Activated CD4-positive, alpha-beta memory T cell treated with anti-CD3 and anti-CD28 coated beads, Interleukin-2, amount 10 ng/mL, durations not matched to agents 7 days and 5 days (primary cell): Measurements from ENCODE around the gene SGSH. TPM values are rescaled to one million over a fixed set of nuclear protein-coding genes. Genes with fewer than 3 reads are reported as not detected.
"Not testable (repeated sequence)": the region's sequence is repeated elsewhere in the genome, so short reads cannot be mapped to it uniquely, and the experiment has no call there.

ENCODE experiments used
- CTCF ChIA-PET: fragments of 350-600 bp; sonication (Branson Sonifier 250); formaldehyde crosslinking; loops from one replicate; lab custom pipeline; 2021; ENCODE audit warnings: antibody characterized with exemption, inconsistent platforms; lab: Charles Lee
- POLR2A ChIA-PET: fragments of 350-600 bp; sonication (Branson Sonifier 250); formaldehyde crosslinking; loops from one replicate; lab custom pipeline; 2021; ENCODE audit warnings: antibody characterized with exemption; lab: Charles Lee
- DNase-seq: peaks from one replicate; pipeline ENCODE4 v3.0.0-alpha.2; 2020
- H3K27ac Mint-ChIP-seq: one replicate; pipeline ENCODE4 v1.8.0; 2021; ENCODE audit warnings: mild to moderate bottlenecking, mixed read lengths
- H3K27me3 Mint-ChIP-seq: one replicate; pipeline ENCODE4 v1.8.0; 2021; ENCODE audit warnings: mixed read lengths
- H3K36me3 Mint-ChIP-seq: one replicate; pipeline ENCODE4 v1.8.0; 2021; ENCODE audit warnings: low read depth, mixed read lengths
- H3K4me1 Mint-ChIP-seq: one replicate; pipeline ENCODE4 v1.8.0; 2021; ENCODE audit warnings: mixed read lengths
- H3K4me3 Mint-ChIP-seq: one replicate; pipeline ENCODE4 v1.8.0; 2021; ENCODE audit warnings: mild to moderate bottlenecking, mixed read lengths
- H3K9me3 Mint-ChIP-seq: one replicate; pipeline ENCODE4 v1.8.0; 2021; ENCODE audit warnings: mixed read lengths
- total RNA-seq, 2 experiments: library from RNA; stranded (reverse); gene quantifications; one replicate each; pipeline ENCODE4 v1.2.3, GENCODE V29; 2021

Gene SGSH
- total RNA-seq, 2 experiments from 2014 or later, result 56.5 to 61.1 TPM

DNA sequence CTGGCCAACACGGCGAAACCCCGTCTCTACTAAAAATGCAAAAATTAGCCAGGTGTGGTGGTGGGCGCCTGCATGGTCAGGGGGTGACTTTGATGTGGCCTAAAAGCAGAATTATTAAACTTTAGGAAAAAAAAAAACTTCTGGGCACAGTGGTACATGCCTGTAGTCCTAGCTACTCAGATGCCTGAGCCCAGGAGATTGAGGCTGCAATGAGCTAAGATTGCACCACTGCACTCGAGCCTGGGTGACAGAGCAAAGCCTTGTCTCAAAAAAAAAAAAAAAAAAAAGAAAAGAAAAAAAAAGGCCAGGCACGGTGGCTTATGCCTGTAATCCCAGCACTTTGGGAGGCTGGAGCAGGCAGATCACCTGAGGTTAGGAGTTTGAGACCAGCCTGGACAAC, 20.8 kb downstream of the SGSH start:
- DNase-seq, H3K27me3 Mint-ChIP-seq, H3K4me1 Mint-ChIP-seq, H3K4me3 Mint-ChIP-seq, H3K36me3 Mint-ChIP-seq, H3K9me3 Mint-ChIP-seq, H3K27ac Mint-ChIP-seq: not testable (repeated sequence)
- ChIA-PET POLR2A (interaction anchor here (1.4 kb wide), 1 partner anchor 60 kb away, joined by 5 read pairs; no protein-coding TSS in a partner anchor), CTCF (interaction anchor here (0.6 to 1.0 kb wide), 3 partner anchors 94 to 140 kb away, joined by 3 read pairs; partner anchors contain the start of gene GAA)

DNA sequence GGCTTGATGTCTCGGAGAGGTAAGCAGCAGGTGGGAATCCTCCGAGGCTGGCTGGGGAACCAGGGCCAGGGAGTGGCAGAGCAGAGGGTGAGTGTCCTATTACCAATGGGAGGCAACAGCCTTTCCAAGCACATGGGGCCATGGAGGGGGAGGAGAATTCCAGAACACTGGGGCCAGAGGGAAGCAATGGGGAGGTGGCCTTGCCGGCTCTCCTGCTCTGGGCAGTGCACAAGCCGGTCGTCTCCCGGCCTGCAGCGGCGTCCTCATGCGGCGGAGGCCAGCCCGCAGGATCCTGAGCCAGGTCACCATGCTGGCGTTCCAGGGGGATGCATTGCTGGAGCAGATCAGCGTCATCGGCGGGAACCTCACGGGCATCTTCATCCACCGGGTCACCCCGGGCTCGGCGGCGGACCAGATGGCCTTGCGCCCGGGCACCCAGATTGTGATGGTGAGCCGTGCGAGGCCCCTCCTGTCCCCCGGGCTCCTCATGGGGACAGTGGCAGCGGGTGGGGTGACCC, 21.9 kb downstream of the SGSH start:
- no peak for DNase-seq
- Mint-ChIP-seq H3K27ac (no peak overlapping the region), H3K4me1 (no peaks in the 10 kb centered on the region), H3K27me3 (peaks cover 3% of the 10 kb centered on the region), H3K9me3 (peaks cover 7% of the 10 kb centered on the region), H3K36me3 (no peaks in the 10 kb centered on the region), H3K4me3 (no peak overlapping the region)
- ChIA-PET CTCF (no interaction called here), POLR2A (no interaction called here)

DNA sequence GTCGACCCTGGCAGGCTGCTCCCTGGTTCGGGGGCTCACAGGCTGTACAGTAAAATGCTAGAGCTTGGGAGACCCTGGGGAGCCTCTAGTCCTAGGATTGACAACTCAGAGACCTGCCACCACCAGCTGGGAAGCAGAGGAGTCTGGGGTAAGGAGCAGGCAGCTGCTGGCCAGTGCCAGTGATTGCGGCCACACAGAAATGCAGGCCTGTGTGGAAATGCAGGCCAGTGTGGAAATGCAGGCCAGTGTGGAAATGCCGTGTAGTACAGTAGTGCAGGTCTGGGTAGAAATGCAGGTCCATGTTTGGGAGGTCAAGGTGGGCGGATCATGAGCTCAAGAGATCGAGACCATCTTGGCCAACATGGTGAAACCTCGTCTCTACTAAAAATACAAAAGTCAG, 23.5 kb downstream of the SGSH start:
- POLR2A ChIA-PET, result interaction anchor here (0.8 to 2.2 kb wide), 5 partner anchors 10 to 81 kb away, joined by 3 to 8 read pairs (median 6); no protein-coding TSS in a partner anchor
- Mint-ChIP-seq H3K27me3 (peaks cover 8% of the 10 kb centered on the region), H3K36me3 (no peaks in the 10 kb centered on the region), H3K27ac (no peak overlapping the region), H3K4me1 (no peaks in the 10 kb centered on the region), H3K9me3 (peaks cover 7% of the 10 kb centered on the region), H3K4me3 (no peak overlapping the region)
- CTCF ChIA-PET, result interaction anchor here (0.9 to 3.0 kb wide), 9 partner anchors 13 to 188 kb away, joined by 3 to 28 read pairs (median 3); no protein-coding TSS in a partner anchor
- DNase-seq, result no peak

DNA sequence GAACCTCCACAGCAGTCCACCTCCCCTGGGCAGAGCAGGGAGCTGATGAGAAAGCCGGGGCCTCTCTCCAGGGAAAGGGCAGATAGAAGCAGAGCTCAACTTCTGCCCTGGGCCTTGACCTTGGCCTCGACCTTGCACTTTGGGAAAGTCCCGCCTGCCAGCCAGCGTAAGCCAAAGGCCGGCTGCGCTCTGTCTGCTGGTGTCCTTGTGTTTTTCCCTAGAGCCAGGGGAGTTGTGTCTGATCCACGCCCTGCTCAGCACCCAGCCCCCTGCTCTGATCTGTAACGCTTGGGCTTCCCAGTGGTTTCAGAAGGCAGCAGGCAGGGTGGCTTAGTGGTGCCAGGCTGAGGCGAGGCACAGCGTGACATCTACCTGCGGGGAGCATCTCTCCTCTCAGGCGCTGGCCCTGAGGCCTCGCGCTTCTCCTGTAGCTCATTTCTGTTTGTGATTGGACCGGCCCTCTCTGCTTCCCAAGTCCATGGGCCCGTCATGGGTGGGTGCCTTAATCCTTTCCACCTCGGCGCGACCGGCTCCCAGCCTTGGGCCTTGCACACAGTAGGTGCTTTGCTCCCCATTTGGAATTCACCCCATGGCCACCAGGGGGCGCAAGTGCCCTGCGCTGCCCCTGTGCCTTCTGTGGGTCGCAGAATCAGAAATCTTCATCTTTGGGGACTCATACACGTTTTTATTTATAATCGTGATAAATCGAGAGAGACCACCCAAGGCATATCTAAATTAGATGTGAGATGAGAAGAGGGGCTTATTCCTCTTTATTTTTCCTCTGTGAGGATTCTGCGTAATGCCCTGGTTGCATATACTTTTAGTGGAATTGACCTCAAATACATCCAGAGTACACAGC, 24.2 kb downstream of the SGSH start:
- H3K4me1 Mint-ChIP-seq, result no peaks in the 10 kb centered on the region
- ChIA-PET CTCF (interaction anchor here (0.7 to 3.0 kb wide), 12 partner anchors 8 to 189 kb away, joined by 3 to 28 read pairs (median 3); no protein-coding TSS in a partner anchor), POLR2A (interaction anchor here (0.8 to 2.2 kb wide), 14 partner anchors 9 to 82 kb away, joined by 3 to 9 read pairs (median 4); no protein-coding TSS in a partner anchor)
- peaks cover 7% of the 10 kb centered on the region for H3K9me3 Mint-ChIP-seq
- no peaks in the 10 kb centered on the region for H3K36me3 Mint-ChIP-seq
- peaks cover 11% of the 10 kb centered on the region for H3K27me3 Mint-ChIP-seq
- peak; percentile 60 for DNase-seq
- H3K27ac Mint-ChIP-seq, result no peak overlapping the region
- no peak overlapping the region for H3K4me3 Mint-ChIP-seq

DNA sequence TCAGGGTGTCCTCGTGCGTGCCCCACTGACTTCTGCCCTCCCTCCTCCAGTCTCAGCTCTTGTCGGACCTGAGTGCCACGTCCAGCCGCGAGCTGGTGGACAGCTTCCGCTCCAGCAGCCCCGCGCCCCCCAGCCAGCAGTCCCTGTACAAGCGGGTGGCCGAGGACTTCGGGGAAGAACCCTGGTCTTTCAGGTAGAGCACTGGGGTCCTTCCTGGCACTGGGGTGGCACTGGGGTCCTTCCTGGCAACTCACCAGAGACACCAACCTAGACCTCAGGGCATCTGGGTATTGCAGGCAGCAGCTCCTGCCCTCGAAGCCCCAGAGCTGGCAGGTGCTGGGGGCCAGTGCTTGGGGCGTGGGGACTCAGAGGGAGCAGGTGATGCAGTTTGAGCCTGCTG, 25.0 kb downstream of the SGSH start:
- peaks cover 7% of the 10 kb centered on the region for H3K9me3 Mint-ChIP-seq
- peaks cover 13% of the 10 kb centered on the region for H3K27me3 Mint-ChIP-seq
- no peak overlapping the region for H3K27ac Mint-ChIP-seq
- no peak for DNase-seq
- POLR2A ChIA-PET, result interaction anchor here (0.8 to 2.2 kb wide), 10 partner anchors 12 to 83 kb away, joined by 3 to 9 read pairs (median 4); no protein-coding TSS in a partner anchor
- CTCF ChIA-PET, result interaction anchor here (0.8 to 3.0 kb wide), 6 partner anchors 7 to 59 kb away, joined by 3 to 28 read pairs (median 4); no protein-coding TSS in a partner anchor
- no peaks in the 10 kb centered on the region for H3K36me3 Mint-ChIP-seq
- no peak overlapping the region for H3K4me3 Mint-ChIP-seq
- H3K4me1 Mint-ChIP-seq, result no peaks in the 10 kb centered on the region

DNA sequence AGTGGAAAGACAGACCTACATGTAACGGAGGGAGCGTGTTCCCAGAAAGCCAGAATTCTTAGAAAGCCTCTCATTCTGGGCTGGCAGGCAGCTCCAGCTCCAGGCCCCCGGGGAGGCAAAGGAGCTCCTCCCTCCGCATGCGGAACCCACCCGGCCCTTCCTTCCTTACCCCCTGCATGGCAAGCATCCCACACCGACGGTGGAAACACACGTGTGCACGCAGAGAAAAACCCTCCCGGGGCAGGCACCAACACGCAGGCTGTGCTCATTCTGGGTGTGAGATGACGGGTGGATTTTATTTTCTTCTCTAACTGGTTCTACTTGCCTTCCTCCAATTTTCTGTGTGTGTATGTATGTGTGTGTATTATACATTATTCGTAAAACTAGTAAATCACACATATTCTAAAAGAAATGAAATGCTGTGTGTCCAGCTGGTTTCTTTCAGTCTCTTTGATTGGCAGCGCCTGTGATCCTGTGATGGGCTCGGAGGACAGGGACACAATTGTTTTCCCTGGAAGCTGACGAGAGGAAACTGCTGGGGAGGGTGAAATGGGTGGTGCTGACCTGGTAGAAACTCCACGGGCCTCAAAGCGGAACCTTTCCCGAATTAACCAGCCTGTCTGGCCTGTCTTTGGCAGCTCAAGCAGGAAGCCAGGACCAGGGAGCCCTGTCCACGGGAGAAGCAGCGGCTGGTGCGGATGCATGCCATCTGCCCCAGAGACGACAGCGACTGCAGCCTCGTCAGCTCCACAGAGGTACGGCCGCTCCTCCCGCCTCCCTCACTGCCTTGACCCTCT, 28.1 kb downstream of the SGSH start:
- CTCF ChIA-PET, result interaction anchor here (1.1 kb wide), 1 partner anchor 91 kb away, joined by 4 read pairs; the partner anchor contains the start of gene GAA
- H3K27me3 Mint-ChIP-seq, result peaks cover 16% of the 10 kb centered on the region
- POLR2A ChIA-PET, result interaction anchor here (0.9 kb wide), 1 partner anchor 75 kb away, joined by 3 read pairs; no protein-coding TSS in a partner anchor
- no peak overlapping the region for H3K27ac Mint-ChIP-seq
- no peaks in the 10 kb centered on the region for H3K36me3 Mint-ChIP-seq
- DNase-seq, result no peak
- H3K4me1 Mint-ChIP-seq, result no peaks in the 10 kb centered on the region
- H3K9me3 Mint-ChIP-seq, result peaks cover 7% of the 10 kb centered on the region
- no peak overlapping the region for H3K4me3 Mint-ChIP-seq

DNA sequence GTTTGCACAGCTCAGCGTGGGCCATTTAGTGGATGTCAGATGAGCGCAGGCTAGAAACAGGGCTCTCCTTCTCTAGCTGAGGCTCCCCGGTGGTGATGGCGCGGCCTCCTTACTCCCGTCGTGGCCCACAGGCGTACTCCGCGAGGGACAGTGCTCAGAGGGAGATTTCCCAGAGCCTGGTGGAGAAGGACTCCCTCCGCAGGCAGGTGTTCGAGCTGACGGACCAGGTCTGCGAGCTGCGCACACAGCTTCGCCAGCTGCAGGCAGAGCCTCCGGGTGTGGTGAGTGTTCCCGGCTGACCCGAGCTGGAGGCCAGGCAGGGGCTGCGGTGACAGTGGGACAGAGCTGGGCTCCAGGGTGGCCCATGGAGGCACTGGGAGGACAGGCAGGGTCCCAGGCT, 28.9 kb downstream of the SGSH start:
- Mint-ChIP-seq H3K9me3 (peaks cover 7% of the 10 kb centered on the region), H3K4me1 (no peaks in the 10 kb centered on the region), H3K27ac (no peak overlapping the region), H3K27me3 (peaks cover 20% of the 10 kb centered on the region), H3K36me3 (no peaks in the 10 kb centered on the region), H3K4me3 (no peak overlapping the region)
- POLR2A ChIA-PET, result interaction anchor here (0.5 to 0.9 kb wide), 2 partner anchors 75 to 821 kb away, joined by 3 to 4 read pairs; no protein-coding TSS in a partner anchor
- no peak for DNase-seq
- CTCF ChIA-PET, result interaction anchor here (1.1 kb wide), 1 partner anchor 90 kb away, joined by 4 read pairs; the partner anchor contains the start of gene GAA

DNA sequence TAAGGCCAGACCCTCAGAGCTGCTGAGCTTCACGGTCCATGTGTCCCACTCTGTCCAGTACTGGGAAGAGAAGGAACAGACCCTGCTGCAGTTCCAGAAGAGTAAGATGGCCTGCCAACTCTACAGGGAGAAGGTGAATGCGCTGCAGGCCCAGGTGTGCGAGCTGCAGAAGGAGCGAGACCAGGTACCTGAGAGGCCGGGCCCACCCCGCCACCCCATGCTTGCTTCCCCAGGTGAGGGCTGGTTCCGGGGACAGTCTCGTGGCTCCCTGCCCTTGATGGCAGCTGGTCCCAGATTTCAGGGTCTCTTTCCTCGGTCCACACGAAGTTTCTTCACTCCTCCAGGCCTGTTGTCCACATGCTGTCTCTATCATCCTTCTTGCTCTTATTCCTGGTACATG, 29.4 kb downstream of the SGSH start:
- no peak overlapping the region for H3K4me3 Mint-ChIP-seq
- H3K4me1 Mint-ChIP-seq, result no peaks in the 10 kb centered on the region
- H3K27ac Mint-ChIP-seq, result no peak overlapping the region
- no peak for DNase-seq
- ChIA-PET POLR2A (no interaction called here), CTCF (no interaction called here)
- peaks cover 20% of the 10 kb centered on the region for H3K27me3 Mint-ChIP-seq
- peaks cover 7% of the 10 kb centered on the region for H3K9me3 Mint-ChIP-seq
- H3K36me3 Mint-ChIP-seq, result no peaks in the 10 kb centered on the region

DNA sequence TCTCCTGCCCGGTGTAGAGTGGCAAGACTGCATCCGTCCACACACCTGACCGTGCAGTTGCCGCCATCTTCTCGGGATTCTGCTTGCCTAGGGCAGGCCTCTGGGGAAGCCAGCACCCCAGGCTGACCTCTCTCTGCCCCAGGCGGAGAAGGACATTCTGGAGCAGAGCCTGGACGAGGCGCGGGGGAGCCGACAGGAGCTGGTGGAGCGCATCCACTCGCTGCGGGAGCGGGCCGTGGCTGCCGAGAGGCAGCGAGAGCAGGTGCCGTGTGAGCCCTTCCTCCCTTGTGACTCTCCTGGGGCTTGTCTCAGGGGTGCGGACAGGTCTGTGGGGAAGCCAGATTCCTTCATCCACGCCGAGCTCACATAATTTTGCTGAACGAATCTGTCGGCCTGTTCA, 30.5 kb downstream of the SGSH start:
- H3K36me3 Mint-ChIP-seq, result no peaks in the 10 kb centered on the region

DNA sequence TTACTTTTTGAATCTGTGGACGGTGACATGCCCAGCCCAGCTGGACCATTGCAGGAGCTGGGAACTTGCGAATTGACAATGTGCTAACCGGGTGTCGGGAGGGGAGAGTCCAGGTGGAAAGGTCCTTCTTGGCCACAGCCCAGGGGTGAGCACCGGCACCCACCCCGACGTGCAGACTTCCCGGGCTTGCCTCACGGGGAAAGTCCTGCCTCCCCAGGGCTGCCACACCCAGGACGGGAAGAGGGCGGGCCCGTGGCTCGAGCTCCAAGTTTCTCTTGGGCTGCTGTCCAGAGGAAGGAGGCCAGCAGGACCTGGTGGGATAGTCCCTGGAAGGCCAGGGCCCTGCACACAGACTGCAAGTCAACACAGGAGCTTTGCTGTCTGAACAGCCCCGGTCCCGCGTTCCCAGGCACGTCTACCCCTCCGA, 32.6 kb downstream of the SGSH start:
- Mint-ChIP-seq H3K9me3 (no peaks in the 10 kb centered on the region), H3K4me1 (no peaks in the 10 kb centered on the region), H3K27ac (no peak overlapping the region), H3K4me3 (no peak overlapping the region), H3K36me3 (no peaks in the 10 kb centered on the region), H3K27me3 (peaks cover 17% of the 10 kb centered on the region)
- POLR2A ChIA-PET, result interaction anchor here (1.5 kb wide), 1 partner anchor 9 kb away, joined by 6 read pairs; no protein-coding TSS in a partner anchor
- no peak for DNase-seq
- CTCF ChIA-PET, result interaction anchor here (0.6 to 1.0 kb wide), 2 partner anchors 8 to 86 kb away, joined by 3 to 4 read pairs; no protein-coding TSS in a partner anchor

More for the DNA sequence above, 30.5 kb downstream of the SGSH start:
- Mint-ChIP-seq H3K27ac (no peak overlapping the region), H3K4me3 (no peak overlapping the region), H3K4me1 (no peaks in the 10 kb centered on the region), H3K9me3 (peaks cover 6% of the 10 kb centered on the region), H3K27me3 (peaks cover 20% of the 10 kb centered on the region)
- no peak for DNase-seq
- ChIA-PET POLR2A (no interaction called here), CTCF (no interaction called here)

DNA sequence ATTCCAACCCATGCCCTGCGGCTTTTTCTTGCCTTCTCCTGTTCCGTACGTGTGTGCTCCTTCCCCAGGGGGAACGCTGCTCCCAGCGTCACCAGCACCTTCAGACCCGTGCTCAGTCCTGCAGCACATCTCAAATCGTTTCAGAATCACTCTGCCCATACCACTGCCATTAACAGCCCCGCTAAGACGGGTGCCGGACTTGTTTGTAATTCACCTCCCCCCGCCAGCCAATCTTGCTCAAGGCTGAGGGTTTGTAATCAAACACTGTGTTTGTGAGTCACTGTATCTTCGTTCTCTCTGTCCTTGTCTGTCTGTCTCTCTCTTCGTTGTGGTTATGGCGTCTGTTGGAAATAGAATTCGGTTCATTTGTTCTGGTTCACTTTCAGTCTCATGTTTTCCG, 33.0 kb downstream of the SGSH start:
- Mint-ChIP-seq H3K9me3 (no peaks in the 10 kb centered on the region), H3K27me3 (peaks cover 16% of the 10 kb centered on the region), H3K27ac (no peak overlapping the region), H3K4me3 (no peak overlapping the region), H3K36me3 (no peaks in the 10 kb centered on the region), H3K4me1 (no peaks in the 10 kb centered on the region)
- DNase-seq, result no peak
- ChIA-PET CTCF (no interaction called here), POLR2A (interaction anchor here (1.5 kb wide), 1 partner anchor 9 kb away, joined by 6 read pairs; no protein-coding TSS in a partner anchor)

DNA sequence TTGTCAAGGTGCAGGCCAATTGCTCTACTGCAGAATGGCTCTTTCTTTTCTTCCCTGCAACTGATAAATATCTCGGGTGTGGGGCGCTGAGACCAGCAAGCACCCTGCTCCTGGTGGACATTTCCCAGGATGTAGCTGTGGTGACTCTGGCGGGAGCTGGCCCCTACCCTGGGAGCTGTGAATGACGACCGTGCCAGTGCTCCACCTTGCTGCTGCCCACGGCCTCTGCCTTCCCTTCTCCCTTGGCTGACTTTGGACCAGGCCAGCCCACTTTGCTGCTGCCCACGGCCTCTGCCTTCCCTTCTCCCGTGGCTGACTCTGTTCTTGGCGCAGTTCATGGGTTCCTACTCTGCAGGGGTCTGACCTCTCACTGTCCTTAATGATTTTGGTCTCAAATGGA, 34.2 kb downstream of the SGSH start:
- Mint-ChIP-seq H3K4me1 (no peaks in the 10 kb centered on the region), H3K27me3 (peaks cover 9% of the 10 kb centered on the region), H3K27ac (no peak overlapping the region), H3K4me3 (no peak overlapping the region), H3K36me3 (no peaks in the 10 kb centered on the region), H3K9me3 (no peaks in the 10 kb centered on the region)
- ChIA-PET CTCF (no interaction called here), POLR2A (no interaction called here)
- DNase-seq, result no peak
